H1 (cell line): Measurements from ENCODE around the gene CXCL3. TPM values are rescaled to one million over a fixed set of nuclear protein-coding genes. Genes with fewer than 3 reads are reported as not detected.

Experiments used
- CTCF ChIA-PET: fragments of 300-600 bp; sonication (Branson Sonifier 250); formaldehyde crosslinking; loops from one replicate; lab custom pipeline; 2021; ENCODE audit not compliant: partially characterized antibody; lab: Charles Lee
- POLR2A ChIA-PET: fragments of 300-600 bp; sonication (Branson Sonifier 250); formaldehyde crosslinking; loops from one replicate; lab custom pipeline; 2021; ENCODE audit warnings: inconsistent platforms; ENCODE audit not compliant: partially characterized antibody; lab: Charles Lee
- DNase-seq, 2 experiments: peaks; one replicate each; pipeline versions ENCODE4 v3.0.0 to v3.0.0-alpha.2; 2010 to 2022; ENCODE audit warnings: low spot score in 2 of 2, low read depth in 1 of 2, mixed read lengths in 1 of 2
- FAIRE-seq: peaks from 2 replicates; lab custom pipeline; 2011; peaks lifted over from hg19 to GRCh38; lab: Jason Lieb, UNC
- H2AFZ ChIP-seq: 2 replicates; pipeline ENCODE4 v1.8.1; 2012; ENCODE audit warnings: low read length, inconsistent platforms
- H2AK5ac ChIP-seq: 2 replicates; pipeline ENCODE4 v1.6.1; 2013; ENCODE audit warnings: low read depth, low read length
- H2BK120ac ChIP-seq: replicated peaks from 2 replicates; pipeline ENCODE3; 2013; ENCODE audit warnings: low read depth, low read length, inconsistent platforms
- H2BK12ac ChIP-seq: 2 replicates; pipeline ENCODE4 v1.6.1; 2013; ENCODE audit warnings: low read depth, low read length
- H2BK15ac ChIP-seq: 2 replicates; pipeline ENCODE4 v1.6.1; 2013; ENCODE audit warnings: low read length
- H2BK20ac ChIP-seq: 2 replicates; pipeline ENCODE4 v1.6.1; 2013; ENCODE audit warnings: low read length
- H2BK5ac ChIP-seq: 2 replicates; pipeline ENCODE4 v1.6.1; 2013; ENCODE audit warnings: low read depth, low read length
- H3K14ac ChIP-seq: 2 replicates; pipeline ENCODE4 v1.6.1; 2013; ENCODE audit warnings: inconsistent platforms; ENCODE audit not compliant: insufficient read length
- H3K18ac ChIP-seq: 2 replicates; pipeline ENCODE4 v1.6.1; 2013; ENCODE audit warnings: low read length; ENCODE audit errors: extremely low read depth
- H3K23ac ChIP-seq: 2 replicates; pipeline ENCODE4 v1.6.1; 2013; ENCODE audit warnings: inconsistent platforms; ENCODE audit not compliant: insufficient read length
- H3K23me2 ChIP-seq: 2 replicates; pipeline ENCODE4 v1.6.1; 2013; ENCODE audit warnings: low read depth, low read length
- H3K27ac ChIP-seq: 2 replicates; pipeline ENCODE4 v1.6.1; 2011; ENCODE audit warnings: low read depth, low read length, inconsistent platforms
- H3K27me3 ChIP-seq, 4 experiments: replicated peaks in 1 of 4; 1 replicate in 1 of 4; 2 replicates in 3 of 4; pipeline versions ENCODE4 v1.6.1 to v1.8.1; 2011 to 2013; ENCODE audit warnings: low read length in 3 of 4, mild to moderate bottlenecking in 3 of 4, inconsistent platforms in 2 of 4, mixed read lengths in 2 of 4, moderate library complexity in 1 of 4; ENCODE audit not compliant: control insufficient read depth in 3 of 4, insufficient read depth in 3 of 4; ENCODE audit errors: extremely low read depth in 1 of 4
- H3K36me3 ChIP-seq, 4 experiments: 2 replicates each; pipeline versions ENCODE4 v1.6.1 to v1.8.1; 2011 to 2013; ENCODE audit warnings: mild to moderate bottlenecking in 4 of 4, low read length in 3 of 4, moderate library complexity in 2 of 4, control low read depth in 1 of 4, inconsistent platforms in 1 of 4; ENCODE audit not compliant: insufficient read depth in 4 of 4, control insufficient read depth in 2 of 4
- H3K4ac ChIP-seq: replicated peaks from 2 replicates; pipeline ENCODE3; 2013; ENCODE audit warnings: low read length, low read depth, mixed read lengths, inconsistent platforms; ENCODE audit not compliant: insufficient read length
- H3K4me1 ChIP-seq, 4 experiments: replicated peaks in 1 of 4; 1 replicate in 1 of 4; 2 replicates in 3 of 4; pipeline versions ENCODE4 v1.6.1 to v1.8.1; 2011 to 2013; ENCODE audit warnings: low read length in 3 of 4, inconsistent platforms in 2 of 4, mixed read lengths in 1 of 4; ENCODE audit not compliant: insufficient read depth in 4 of 4, control insufficient read depth in 3 of 4
- H3K4me2 ChIP-seq, 2 experiments: 2 replicates each; pipeline versions ENCODE4 v1.6.1 to v1.8.1; 2011 to 2013; ENCODE audit warnings: low read depth in 2 of 2, low read length in 2 of 2, control low read depth in 1 of 2, inconsistent platforms in 1 of 2, mild to moderate bottlenecking in 1 of 2; ENCODE audit not compliant: insufficient read depth in 1 of 2
- H3K4me3 ChIP-seq, 4 experiments: fragments of 200-600, 300-600 bp in 1 of 4; sonication (generic), shearing (Covaris generic), sonication (Bioruptor Twin) in 1 of 4; 2 replicates each; pipeline versions ENCODE4 v1.5.1 to v1.8.1; 2011 to 2016; ENCODE audit warnings: low read length in 4 of 4, low read depth in 3 of 4, control low read depth in 2 of 4, inconsistent platforms in 2 of 4, mild to moderate bottlenecking in 2 of 4, mixed read lengths in 1 of 4, moderate library complexity in 1 of 4; ENCODE audit not compliant: insufficient read depth in 2 of 4; ENCODE audit errors: extremely low read depth in 1 of 4
- H3K56ac ChIP-seq: replicated peaks from 2 replicates; pipeline ENCODE3; 2013; ENCODE audit warnings: low read depth, mild to moderate bottlenecking, mixed read lengths, low read length, inconsistent platforms; ENCODE audit not compliant: insufficient read length
- H3K79me1 ChIP-seq: 2 replicates; pipeline ENCODE4 v1.6.1; 2013; ENCODE audit warnings: low read depth, low read length, control low read depth
- H3K79me2 ChIP-seq, 2 experiments: 2 replicates each; pipeline versions ENCODE4 v1.6.1 to v1.8.1; 2012 to 2013; ENCODE audit warnings: low read length in 2 of 2, mild to moderate bottlenecking in 2 of 2, inconsistent platforms in 1 of 2; ENCODE audit not compliant: insufficient read depth in 2 of 2, control insufficient read depth in 1 of 2
- H3K9ac ChIP-seq, 4 experiments: replicated peaks in 1 of 4; 1 replicate in 1 of 4; 2 replicates in 3 of 4; pipeline versions ENCODE4 v1.6.1 to v1.8.1; 2011 to 2013; ENCODE audit warnings: low read depth in 3 of 4, low read length in 3 of 4, control low read depth in 2 of 4, mild to moderate bottlenecking in 2 of 4, moderate library complexity in 2 of 4, inconsistent platforms in 1 of 4; ENCODE audit errors: extremely low read depth in 1 of 4
- H3K9me3 ChIP-seq, 2 experiments: 2 replicates each; pipeline versions ENCODE4 v1.6.1 to v1.8.1; 2012 to 2013; ENCODE audit warnings: mild to moderate bottlenecking in 2 of 2, moderate library complexity in 2 of 2, control low read depth in 1 of 2, inconsistent platforms in 1 of 2, low read depth in 1 of 2, low read length in 1 of 2, mixed read lengths in 1 of 2; ENCODE audit not compliant: insufficient read depth in 2 of 2
- H4K20me1 ChIP-seq, 2 experiments: replicated peaks in 1 of 2; 2 replicates each; pipeline versions ENCODE3 to v1.8.1; 2011 to 2013; ENCODE audit warnings: inconsistent platforms in 2 of 2, low read length in 2 of 2, mild to moderate bottlenecking in 1 of 2; ENCODE audit not compliant: insufficient read depth in 2 of 2, control insufficient read depth in 1 of 2
- H4K5ac ChIP-seq: 2 replicates; pipeline ENCODE4 v1.6.1; 2013; ENCODE audit warnings: low read length, low read depth, mixed read lengths, inconsistent platforms; ENCODE audit not compliant: insufficient read length
- H4K8ac ChIP-seq: 2 replicates; pipeline ENCODE4 v1.8.0; 2013; ENCODE audit warnings: mild to moderate bottlenecking, moderate library complexity, low read length, inconsistent platforms; ENCODE audit not compliant: insufficient read depth; ENCODE audit errors: extremely low read depth
- H4K91ac ChIP-seq: replicated peaks from 2 replicates; pipeline ENCODE3; 2013; ENCODE audit warnings: low read length, mixed read lengths, inconsistent platforms; ENCODE audit not compliant: insufficient read length
- CBX8 ChIP-seq: fragments of 300-800, 300-1000 bp; sonication (generic); IDR thresholded peaks from 2 replicates; pipeline ENCODE4 v1.7.1; 2016; ENCODE audit warnings: low read depth, low read length, borderline replicate concordance
- CREB1 ChIP-seq: IDR thresholded peaks from 2 replicates; pipeline ENCODE4 v1.6.1; 2012; ENCODE audit warnings: inconsistent platforms
- FOSL1 ChIP-seq: IDR thresholded peaks from 2 replicates; pipeline ENCODE4 v1.6.1; 2011; ENCODE audit warnings: mild to moderate bottlenecking, low read depth, low read length, moderate library complexity; ENCODE audit not compliant: insufficient read depth
- NANOG ChIP-seq: IDR thresholded peaks from 2 replicates; pipeline ENCODE4 v1.6.1; 2011; ENCODE audit warnings: low read length, low read depth, mild to moderate bottlenecking, inconsistent platforms; ENCODE audit not compliant: insufficient read depth, poor library complexity, severe bottlenecking
- POLR2AphosphoS5 ChIP-seq: IDR thresholded peaks from 2 replicates; pipeline ENCODE4 v1.6.1; 2011; ENCODE audit warnings: low read depth, low read length
- SAP30 ChIP-seq: fragments of 300-600 bp; sonication (generic); IDR thresholded peaks from 2 replicates; pipeline ENCODE4 v1.7.1; 2012; ENCODE audit warnings: low read length, moderate library complexity, mild to moderate bottlenecking, inconsistent platforms; ENCODE audit not compliant: insufficient read depth, insufficient replicate concordance
- WGBS, 2 experiments: shearing (Covaris generic) in 1 of 2; methylation state at CpG; one replicate each; pipeline versions ENCODE4 v1.1.6 to v1.1.7; 2013 to 2015; ENCODE audit warnings: low lambda C conversion rate in 2 of 2, mixed read lengths in 2 of 2, inconsistent platforms in 1 of 2, low coverage in 1 of 2, missing lambda C conversion rate in 1 of 2; ENCODE audit not compliant: insufficient replicate concordance in 2 of 2, insufficient coverage in 1 of 2, insufficient read length in 1 of 2; ENCODE audit errors: extremely low coverage in 1 of 2, missing lambda C conversion rate in 1 of 2; 5-methylcytosine and 5-hydroxymethylcytosine counted together
- polyA plus RNA-seq, 7 experiments: library from polyadenylated mRNA; depleted of rRNA in 3 of 7; stranded (reverse) in 5 of 7; unstranded in 2 of 7; fragments of >200 nt in 5 of 7; fragments of 200-250 nt in 2 of 7; gene quantifications; 1 replicate in 5 of 7; 2 replicates in 1 of 7; 4 replicates in 1 of 7; pipeline versions ENCODE4 v1.2.1 to v1.2.3, GENCODE V29; 2011 to 2013; ENCODE audit warnings: missing spikeins in 2 of 7, mixed read lengths in 2 of 7
- total RNA-seq: library from RNA; stranded (reverse); fragmentation: NEBNext Ultra II Directional; extraction: Animal tissue kit (Norgen Biotek cat#: 25700); gene quantifications from 2 replicates; pipeline ENCODE4 v1.2.1, GENCODE V29; 2021

CXCL3 gene
- total and polyA plus RNA-seq, 2 of the 8 experiments (the other 6 are each of a cell fraction or from before 2014, with no cell fraction given) = 3.1 to 5.2 TPM

GRCh38 chr4:74063859-74064258 lies 25.4 kb upstream of the CXCL3 start:
- FAIRE-seq (no peak), DNase-seq (no peak)
- Histone ChIP-seq H4K8ac (no peak overlapping the region), H2AK5ac (no peak overlapping the region), H3K56ac (no peak overlapping the region), H3K79me1 (no peaks in the 10 kb centered on the region), H3K9ac (no peak overlapping the region), H3K4ac (no peak overlapping the region), H3K36me3 (no peaks in the 10 kb centered on the region; a peak in 2 of 8 replicates), H3K4me2 (no peak overlapping the region), H3K27ac (no peak overlapping the region), H4K20me1 (no peaks in the 10 kb centered on the region), H3K4me1 (0 out of 7 replicates have a peak, but pooled peaks cover 0 to 2% (median 0%) of the 10 kb centered on the region in 4 experiments), H2BK15ac (no peak overlapping the region), H3K9me3 (peaks cover 0 to 11% of the 10 kb centered on the region in 2 experiments; a peak in 2 of 4 replicates), H3K27me3 (no peaks in the 10 kb centered on the region), H2AFZ (no peak overlapping the region), H2BK5ac (no peak overlapping the region), H4K91ac (no peak overlapping the region), H3K4me3 (no peak overlapping the region), H2BK120ac (no peak overlapping the region), H4K5ac (no peak overlapping the region), H3K18ac (no peak overlapping the region), H2BK20ac (no peak overlapping the region), H3K23me2 (no peaks in the 10 kb centered on the region), H3K14ac (no peak overlapping the region), H2BK12ac (no peak overlapping the region), H3K23ac (no peak overlapping the region), H3K79me2 (no peaks in the 10 kb centered on the region)
- POLR2A ChIA-PET = no interaction called here
- no peak for TF ChIP-seq FOSL1
- TF ChIP-seq SAP30 = no peak
- TF ChIP-seq NANOG = no peak
- no peak for TF ChIP-seq CBX8
- TF ChIP-seq POLR2AphosphoS5 = no peak
- TF ChIP-seq CREB1 = no peak
- WGBS, 2 experiments = 86% methylated on average over 1 of the region's 1 CpG; no CpG with 5 or more reads in 1 of the 2 experiments
- CTCF ChIA-PET = no interaction called here
